Measurements from ENCODE around the gene DICER1.

- no peak for TF ChIP-seq POLR2AphosphoS5 (IDR thresholded peaks at IDR 0.05; ENCODE audit: low read depth, low read length)
- no peak for TF ChIP-seq REST (IDR thresholded peaks at IDR 0.05; ENCODE audit: insufficient read depth in 1 of 2, low read depth in 2 of 2, low read length in 1 of 2)
- no peak for TF ChIP-seq CTCF (IDR thresholded peaks at IDR 0.05)
- no peak for TF ChIP-seq TCF7L2 (IDR thresholded peaks at IDR 0.05; ENCODE audit: low read depth, low read length)
Observed at GRCh38 chr14:95185767-95186392, 28.6 kb upstream of the DICER1 start.
